Liver (tissue), 9 donors: ENCODE measurements around the gene EDC3. TPM values are rescaled to one million over a fixed set of nuclear protein-coding genes. Genes with fewer than 3 reads are reported as not detected.
"Not testable (repeated sequence)": the region's sequence is repeated elsewhere in the genome, so short reads cannot be mapped to it uniquely, and the experiment has no call there.

Experiments used
- DNase-seq: peaks from one replicate; pipeline ENCODE4 v3.0.0-alpha.2; 2017; ENCODE audit warnings: low spot score
- H3K27ac ChIP-seq, 2 donors: one replicate each; pipeline ENCODE4 v1.7.0; 2013; ENCODE audit warnings: inconsistent platforms in 2 of 2, low read length in 2 of 2, control low read depth in 1 of 2, low read depth in 1 of 2, mild to moderate bottlenecking in 1 of 2
- H3K27me3 ChIP-seq, 4 donors: one replicate each; pipeline versions ENCODE4 v1.6.1 to v1.7.0; 2013; ENCODE audit warnings: low read length in 3 of 4, inconsistent platforms in 1 of 4, mild to moderate bottlenecking in 1 of 4, moderate library complexity in 1 of 4; ENCODE audit not compliant: control insufficient read depth in 4 of 4, insufficient read depth in 4 of 4
- H3K36me3 ChIP-seq, 4 donors: one replicate each; pipeline versions ENCODE4 v1.6.1 to v1.7.0; 2013; ENCODE audit warnings: low read length in 3 of 4, mild to moderate bottlenecking in 3 of 4, low read depth in 1 of 4, moderate library complexity in 1 of 4; ENCODE audit not compliant: control insufficient read depth in 4 of 4, insufficient read depth in 3 of 4
- H3K4me1 ChIP-seq, 4 donors: one replicate each; pipeline versions ENCODE4 v1.6.1 to v1.7.0; 2013; ENCODE audit warnings: low read length in 3 of 4, mild to moderate bottlenecking in 3 of 4, moderate library complexity in 1 of 4; ENCODE audit not compliant: control insufficient read depth in 4 of 4, insufficient read depth in 4 of 4
- H3K4me3 ChIP-seq, 3 donors: one replicate each; pipeline versions ENCODE4 v1.6.1 to v1.7.0; 2013; ENCODE audit warnings: low read length in 3 of 3, control low read depth in 1 of 3, low read depth in 1 of 3, mild to moderate bottlenecking in 1 of 3
- H3K9ac ChIP-seq, 2 donors: one replicate each; pipeline ENCODE4 v1.7.0; 2013; ENCODE audit warnings: low read length in 2 of 2, mild to moderate bottlenecking in 2 of 2, moderate library complexity in 2 of 2, control low read depth in 1 of 2, low read depth in 1 of 2
- H3K9me3 ChIP-seq, 4 donors: one replicate each; pipeline versions ENCODE4 v1.6.1 to v1.7.0; 2013; ENCODE audit warnings: low read length in 3 of 4; ENCODE audit not compliant: control insufficient read depth in 4 of 4
- EGR1 ChIP-seq, 2 donors: IDR thresholded peaks; 2 replicates each; pipeline ENCODE4 v1.6.1; 2016 to 2018; ENCODE audit warnings: antibody characterized with exemption in 2 of 2, low read depth in 2 of 2
- FOXA1 ChIP-seq: IDR thresholded peaks from 2 replicates; pipeline ENCODE4 v1.6.1; 2016; ENCODE audit warnings: antibody characterized with exemption
- FOXA2 ChIP-seq: IDR thresholded peaks from 2 replicates; pipeline ENCODE4 v1.6.1; 2016; ENCODE audit warnings: antibody characterized with exemption
- HNF4G ChIP-seq: IDR thresholded peaks from 2 replicates; pipeline ENCODE4 v1.6.1; 2016; ENCODE audit warnings: antibody characterized with exemption
- JUND ChIP-seq, 2 donors: IDR thresholded peaks; 2 replicates each; pipeline ENCODE4 v1.6.1; 2016; ENCODE audit warnings: antibody characterized with exemption in 2 of 2
- NR2F2 ChIP-seq: IDR thresholded peaks from 2 replicates; pipeline ENCODE4 v1.6.1; 2016; ENCODE audit warnings: antibody characterized with exemption
- RAD21 ChIP-seq, 2 donors: IDR thresholded peaks; 2 replicates each; pipeline ENCODE4 v1.6.1; 2016; ENCODE audit warnings: antibody characterized with exemption in 2 of 2, mild to moderate bottlenecking in 2 of 2
- RXRA ChIP-seq, 2 donors: IDR thresholded peaks; 2 replicates each; pipeline ENCODE4 v1.6.1; 2017 to 2018; ENCODE audit warnings: antibody characterized with exemption in 2 of 2, mild to moderate bottlenecking in 1 of 2
- SP1 ChIP-seq: IDR thresholded peaks from 2 replicates; pipeline ENCODE4 v1.6.1; 2018; ENCODE audit warnings: antibody characterized with exemption, mild to moderate bottlenecking
- TAF1 ChIP-seq: conservative IDR thresholded peaks from 2 replicates; pipeline ENCODE4 v1.6.1; 2016; ENCODE audit warnings: antibody characterized with exemption, mild to moderate bottlenecking
- YY1 ChIP-seq: IDR thresholded peaks from 2 replicates; pipeline ENCODE4 v1.6.1; 2016; ENCODE audit warnings: antibody characterized with exemption, mild to moderate bottlenecking
- WGBS: extraction: QIAGEN DNeasy Blood & Tissue Kit; methylation state at CpG from one replicate; pipeline ENCODE4 v1.1.7; 2013; 5-methylcytosine and 5-hydroxymethylcytosine counted together
- polyA plus RNA-seq, 2 donors: library from polyadenylated mRNA; stranded (reverse) in 1 of 2; unstranded in 1 of 2; fragments of 200-250 nt in 1 of 2; fragments of >200 nt in 1 of 2; fragmentation: Nextera tagmentation in 1 of 2; extraction: Ambion mirVana in 1 of 2; gene quantifications; one replicate each; pipeline versions ENCODE4 v1.2.1 to v1.2.3, GENCODE V29; 2013 to 2015
- total RNA-seq, 2 donors: library from RNA; depleted of rRNA; stranded (reverse); fragments of >200 nt; gene quantifications; one replicate each; pipeline ENCODE4 v1.2.3, GENCODE V29; 2014
- TF ChIP-seq, protein P1 (sequence below): fragments of 150-350 bp; IDR thresholded peaks from 2 replicates; pipeline ENCODE4 v1.5.1; 2017; ENCODE audit warnings: improper control_type of control experiment, low read depth, low read length; ENCODE audit not compliant: missing input control
- TF ChIP-seq, protein P2 (sequence below): IDR thresholded peaks from 2 replicates; pipeline ENCODE4 v1.6.1; 2016; ENCODE audit warnings: antibody characterized with exemption
- TF ChIP-seq, protein P3 (sequence below): IDR thresholded peaks from 2 replicates; pipeline ENCODE4 v1.6.1; 2016; ENCODE audit warnings: antibody characterized with exemption
- TF ChIP-seq, protein P4 (sequence below): IDR thresholded peaks from 2 replicates; pipeline ENCODE4 v1.6.1; 2016; ENCODE audit warnings: antibody characterized with exemption, mild to moderate bottlenecking
- donor health status: healthy.
- donor health status: healthy.
- donor health status: healthy.
- donor health status: healthy.
- donor health status: healthy.

EDC3 gene
- total and polyA plus RNA-seq, 4 donors: 5.8 to 9.5 (median 7.4) TPM

DNA sequence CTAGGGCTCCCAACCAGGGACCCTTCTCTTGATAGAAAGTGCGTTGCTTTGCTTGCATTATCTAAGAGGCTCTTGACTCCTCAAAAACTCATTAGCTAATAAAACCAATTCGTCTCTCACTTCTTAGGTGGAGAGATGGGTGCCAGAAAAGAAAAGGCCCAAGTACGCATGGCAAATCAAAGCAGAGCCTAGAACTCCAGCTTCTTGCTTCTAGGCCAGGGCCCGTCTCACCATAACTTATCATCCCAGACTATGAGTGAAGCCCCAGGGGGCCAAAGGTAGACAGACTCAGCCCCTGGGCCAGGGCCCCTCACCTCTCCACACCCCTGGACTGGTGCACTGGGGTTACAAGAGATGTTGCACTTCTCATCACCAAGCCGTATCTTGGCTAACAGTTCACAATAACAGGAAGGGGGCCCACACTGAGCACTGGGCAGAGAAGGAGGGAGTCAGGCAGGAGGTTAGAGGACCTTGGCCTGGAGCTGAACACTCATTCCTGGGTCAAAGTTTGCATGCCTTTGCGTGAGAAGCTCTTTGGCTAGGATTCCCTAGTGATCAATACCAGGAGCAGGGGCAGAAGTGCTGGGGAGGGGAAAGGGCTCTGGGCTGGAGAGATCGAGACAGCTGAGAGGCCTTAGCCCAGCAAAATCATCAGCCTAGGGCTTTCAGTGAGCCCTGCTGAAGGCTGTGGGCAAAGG lies 34.9 kb upstream of the EDC3 start (continued):
- TF ChIP-seq, protein P1, sequence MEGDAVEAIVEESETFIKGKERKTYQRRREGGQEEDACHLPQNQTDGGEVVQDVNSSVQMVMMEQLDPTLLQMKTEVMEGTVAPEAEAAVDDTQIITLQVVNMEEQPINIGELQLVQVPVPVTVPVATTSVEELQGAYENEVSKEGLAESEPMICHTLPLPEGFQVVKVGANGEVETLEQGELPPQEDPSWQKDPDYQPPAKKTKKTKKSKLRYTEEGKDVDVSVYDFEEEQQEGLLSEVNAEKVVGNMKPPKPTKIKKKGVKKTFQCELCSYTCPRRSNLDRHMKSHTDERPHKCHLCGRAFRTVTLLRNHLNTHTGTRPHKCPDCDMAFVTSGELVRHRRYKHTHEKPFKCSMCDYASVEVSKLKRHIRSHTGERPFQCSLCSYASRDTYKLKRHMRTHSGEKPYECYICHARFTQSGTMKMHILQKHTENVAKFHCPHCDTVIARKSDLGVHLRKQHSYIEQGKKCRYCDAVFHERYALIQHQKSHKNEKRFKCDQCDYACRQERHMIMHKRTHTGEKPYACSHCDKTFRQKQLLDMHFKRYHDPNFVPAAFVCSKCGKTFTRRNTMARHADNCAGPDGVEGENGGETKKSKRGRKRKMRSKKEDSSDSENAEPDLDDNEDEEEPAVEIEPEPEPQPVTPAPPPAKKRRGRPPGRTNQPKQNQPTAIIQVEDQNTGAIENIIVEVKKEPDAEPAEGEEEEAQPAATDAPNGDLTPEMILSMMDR: no peak

DNA sequence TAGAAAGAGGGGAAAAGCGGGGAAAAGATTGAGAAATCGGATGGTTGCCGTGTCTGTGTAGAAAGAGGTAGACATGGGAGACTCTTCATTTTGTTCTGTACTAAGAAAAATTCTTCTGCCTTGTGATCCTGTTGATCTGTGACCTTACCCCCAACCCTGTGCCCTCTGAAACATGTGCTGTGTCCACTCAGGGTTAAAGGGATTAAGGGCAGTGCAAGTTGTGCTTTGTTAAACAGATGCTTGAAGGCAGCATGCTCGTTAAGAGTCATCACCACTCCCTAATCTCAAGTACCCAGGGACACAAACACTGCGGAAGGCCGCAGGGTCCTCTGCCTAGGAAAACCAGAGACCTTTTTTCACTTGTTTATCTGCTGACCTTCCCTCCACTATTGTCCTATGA lies 33.5 kb upstream of the EDC3 start:
- H3K4me3 ChIP-seq, H3K27ac ChIP-seq, H3K36me3 ChIP-seq, DNase-seq, H3K9me3 ChIP-seq, H3K27me3 ChIP-seq, H3K9ac ChIP-seq: not testable (repeated sequence)
- H3K4me1 ChIP-seq: peaks cover 9 to 60% (median 42%) of the 10 kb centered on the region in 4 donors
- 63% methylated on average over 6 of the region's 6 CpGs for WGBS

DNA sequence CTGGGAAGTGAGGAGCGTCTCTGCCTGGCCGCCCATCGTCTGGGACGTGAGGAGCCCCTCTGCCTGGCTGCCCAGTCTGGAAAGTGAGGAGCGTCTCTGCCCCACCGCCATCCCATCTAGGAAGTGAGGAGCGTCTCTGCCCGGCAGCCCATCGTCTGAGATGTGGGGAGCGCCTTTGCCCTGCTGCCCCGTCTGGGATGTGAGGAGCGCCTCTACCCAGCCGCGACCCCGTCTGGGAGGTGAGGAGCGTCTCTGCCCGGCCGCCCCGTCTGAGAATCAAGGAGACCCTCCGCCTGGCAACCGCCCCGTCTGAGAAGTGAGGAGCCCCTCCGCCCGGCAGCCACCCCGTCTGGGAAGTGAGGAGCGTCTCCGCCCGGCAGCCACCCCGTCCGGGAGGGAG lies 32.9 kb upstream of the EDC3 start:
- H3K4me3 ChIP-seq, DNase-seq, H3K36me3 ChIP-seq, H3K9ac ChIP-seq, H3K27me3 ChIP-seq, H3K27ac ChIP-seq, H3K9me3 ChIP-seq: not testable (repeated sequence)
- peaks cover 9 to 62% (median 45%) of the 10 kb centered on the region in 4 donors for H3K4me1 ChIP-seq
- 81% methylated on average over 22 of the region's 30 CpGs for WGBS

DNA sequence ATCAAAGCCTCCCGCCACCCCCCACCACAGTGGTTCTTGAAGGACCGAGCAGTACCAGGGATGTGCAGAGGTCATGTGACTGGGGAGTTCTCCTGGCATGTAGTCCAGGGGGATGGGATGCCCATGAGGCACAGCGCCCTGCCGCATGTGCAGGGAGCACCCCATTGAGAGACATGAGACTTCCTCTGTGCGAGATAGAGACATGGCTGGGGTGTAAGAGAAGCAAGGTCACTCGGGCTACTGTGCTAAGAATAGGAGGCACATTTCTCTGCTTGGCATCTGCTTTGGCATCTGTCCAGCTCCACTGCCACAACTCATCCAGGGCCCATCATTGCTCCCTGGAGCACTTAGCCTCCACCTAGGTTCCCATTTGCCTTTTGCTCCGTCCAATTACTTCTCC lies 31.9 kb upstream of the EDC3 start:
- Histone ChIP-seq H3K4me1 (peaks cover 9 to 57% (median 45%) of the 10 kb centered on the region in 4 donors), H3K27me3 (no peaks in the 10 kb centered on the region), H3K4me3 (no peak overlapping the region), H3K9me3 (no peaks in the 10 kb centered on the region), H3K36me3 (no peaks in the 10 kb centered on the region), H3K27ac (no peak overlapping the region), H3K9ac (no peak overlapping the region)
- TF ChIP-seq, protein P2, sequence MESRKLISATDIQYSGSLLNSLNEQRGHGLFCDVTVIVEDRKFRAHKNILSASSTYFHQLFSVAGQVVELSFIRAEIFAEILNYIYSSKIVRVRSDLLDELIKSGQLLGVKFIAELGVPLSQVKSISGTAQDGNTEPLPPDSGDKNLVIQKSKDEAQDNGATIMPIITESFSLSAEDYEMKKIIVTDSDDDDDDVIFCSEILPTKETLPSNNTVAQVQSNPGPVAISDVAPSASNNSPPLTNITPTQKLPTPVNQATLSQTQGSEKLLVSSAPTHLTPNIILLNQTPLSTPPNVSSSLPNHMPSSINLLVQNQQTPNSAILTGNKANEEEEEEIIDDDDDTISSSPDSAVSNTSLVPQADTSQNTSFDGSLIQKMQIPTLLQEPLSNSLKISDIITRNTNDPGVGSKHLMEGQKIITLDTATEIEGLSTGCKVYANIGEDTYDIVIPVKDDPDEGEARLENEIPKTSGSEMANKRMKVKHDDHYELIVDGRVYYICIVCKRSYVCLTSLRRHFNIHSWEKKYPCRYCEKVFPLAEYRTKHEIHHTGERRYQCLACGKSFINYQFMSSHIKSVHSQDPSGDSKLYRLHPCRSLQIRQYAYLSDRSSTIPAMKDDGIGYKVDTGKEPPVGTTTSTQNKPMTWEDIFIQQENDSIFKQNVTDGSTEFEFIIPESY: no peak
- TF ChIP-seq EGR1 (IDR thresholded peaks at IDR 0.05; ENCODE audit: low read depth in 2 of 2) (no peak), RXRA (IDR thresholded peaks at IDR 0.05) (no peak), RAD21 (IDR thresholded peaks at IDR 0.05) (no peak), YY1 (no peak), NR2F2 (no peak), TAF1 (no peak), JUND (IDR thresholded peaks at IDR 0.05) (no peak), HNF4G (no peak), SP1 (no peak), FOXA1 (no peak), FOXA2 (no peak)
- TF ChIP-seq, protein P1: no peak
- TF ChIP-seq, protein P3, sequence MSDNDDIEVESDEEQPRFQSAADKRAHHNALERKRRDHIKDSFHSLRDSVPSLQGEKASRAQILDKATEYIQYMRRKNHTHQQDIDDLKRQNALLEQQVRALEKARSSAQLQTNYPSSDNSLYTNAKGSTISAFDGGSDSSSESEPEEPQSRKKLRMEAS: no peak
- TF ChIP-seq, protein P4, sequence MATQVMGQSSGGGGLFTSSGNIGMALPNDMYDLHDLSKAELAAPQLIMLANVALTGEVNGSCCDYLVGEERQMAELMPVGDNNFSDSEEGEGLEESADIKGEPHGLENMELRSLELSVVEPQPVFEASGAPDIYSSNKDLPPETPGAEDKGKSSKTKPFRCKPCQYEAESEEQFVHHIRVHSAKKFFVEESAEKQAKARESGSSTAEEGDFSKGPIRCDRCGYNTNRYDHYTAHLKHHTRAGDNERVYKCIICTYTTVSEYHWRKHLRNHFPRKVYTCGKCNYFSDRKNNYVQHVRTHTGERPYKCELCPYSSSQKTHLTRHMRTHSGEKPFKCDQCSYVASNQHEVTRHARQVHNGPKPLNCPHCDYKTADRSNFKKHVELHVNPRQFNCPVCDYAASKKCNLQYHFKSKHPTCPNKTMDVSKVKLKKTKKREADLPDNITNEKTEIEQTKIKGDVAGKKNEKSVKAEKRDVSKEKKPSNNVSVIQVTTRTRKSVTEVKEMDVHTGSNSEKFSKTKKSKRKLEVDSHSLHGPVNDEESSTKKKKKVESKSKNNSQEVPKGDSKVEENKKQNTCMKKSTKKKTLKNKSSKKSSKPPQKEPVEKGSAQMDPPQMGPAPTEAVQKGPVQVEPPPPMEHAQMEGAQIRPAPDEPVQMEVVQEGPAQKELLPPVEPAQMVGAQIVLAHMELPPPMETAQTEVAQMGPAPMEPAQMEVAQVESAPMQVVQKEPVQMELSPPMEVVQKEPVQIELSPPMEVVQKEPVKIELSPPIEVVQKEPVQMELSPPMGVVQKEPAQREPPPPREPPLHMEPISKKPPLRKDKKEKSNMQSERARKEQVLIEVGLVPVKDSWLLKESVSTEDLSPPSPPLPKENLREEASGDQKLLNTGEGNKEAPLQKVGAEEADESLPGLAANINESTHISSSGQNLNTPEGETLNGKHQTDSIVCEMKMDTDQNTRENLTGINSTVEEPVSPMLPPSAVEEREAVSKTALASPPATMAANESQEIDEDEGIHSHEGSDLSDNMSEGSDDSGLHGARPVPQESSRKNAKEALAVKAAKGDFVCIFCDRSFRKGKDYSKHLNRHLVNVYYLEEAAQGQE: no peak
- WGBS: 58% methylated on average over 7 of the region's 7 CpGs
- DNase-seq: no peak
